Natural killer cell treated with Interleukin-12 subunit alpha and Interleukin-12 subunit beta and Interleukin-15 and Interleukin-18, amount 100 ng/mL, for 72 hours (primary cell): ENCODE results near the gene FETUB. TPM values are rescaled to one million over a fixed set of nuclear protein-coding genes. Genes with fewer than 3 reads are reported as not detected.

ENCODE experiments used
- ATAC-seq, 2 donors: fragments of 150-1000 bp; cut with Tn5 transposase in 1 of 2; sonication (Bioruptor Pico), chemical (Tn5 transposase) in 1 of 2; 2 replicates each; pipeline ENCODE4 v1.10.0; 2021
- DNase-seq: peaks from one replicate; pipeline ENCODE4 v3.0.0; 2022; ENCODE audit warnings: low spot score
- H3K27ac Mint-ChIP-seq, 2 donors: 1 replicate in 1 of 2; 2 replicates in 1 of 2; pipeline ENCODE4 v1.8.0; 2022; ENCODE audit warnings: mixed read lengths in 2 of 2, mild to moderate bottlenecking in 1 of 2, moderate library complexity in 1 of 2
- H3K27me3 Mint-ChIP-seq, 2 donors: 1 replicate in 1 of 2; 2 replicates in 1 of 2; pipeline ENCODE4 v1.8.0; 2022; ENCODE audit warnings: mixed read lengths in 2 of 2
- H3K36me3 Mint-ChIP-seq: one replicate; pipeline ENCODE4 v1.8.0; 2022; ENCODE audit warnings: mixed read lengths
- H3K4me1 Mint-ChIP-seq, 2 donors: 1 replicate in 1 of 2; 2 replicates in 1 of 2; pipeline ENCODE4 v1.8.0; 2022; ENCODE audit warnings: low read depth in 2 of 2, mixed read lengths in 2 of 2, mild to moderate bottlenecking in 1 of 2
- H3K4me3 Mint-ChIP-seq: one replicate; pipeline ENCODE4 v1.8.0; 2022; ENCODE audit warnings: mixed read lengths
- H3K9me3 Mint-ChIP-seq: 2 replicates; pipeline ENCODE4 v1.8.0; 2022; ENCODE audit warnings: mixed read lengths
- total RNA-seq, 2 donors: library from RNA; stranded (reverse); gene quantifications; one replicate each; pipeline ENCODE4 v1.2.3, GENCODE V29; 2022

The FETUB gene
- total RNA-seq, 2 donors from 2014 or later = not detected

GRCh38 chr3:186663361-186664118, 23.3 kb downstream of the FETUB start:
- Mint-ChIP-seq H3K27me3 (peaks cover 44 to 45% of the 10 kb centered on the region in 2 donors), H3K9me3 (no peaks in the 10 kb centered on the region), H3K27ac (no peak overlapping the region), H3K4me3 (no peak overlapping the region), H3K4me1 (no peaks in the 10 kb centered on the region), H3K36me3 (no peaks in the 10 kb centered on the region)
- no peak for ATAC-seq
- no peak for DNase-seq

GRCh38 chr3:186664119-186664495, 23.9 kb downstream of the FETUB start:
- Mint-ChIP-seq H3K9me3 (no peaks in the 10 kb centered on the region), H3K36me3 (no peaks in the 10 kb centered on the region), H3K27ac (no peak overlapping the region), H3K4me1 (peaks cover 0 to under 1% of the 10 kb centered on the region in 2 donors), H3K27me3 (peaks cover 40 to 41% of the 10 kb centered on the region in 2 donors), H3K4me3 (no peak overlapping the region)
- DNase-seq = no peak
- no peak for ATAC-seq

GRCh38 chr3:186664506-186664905, 24.3 kb downstream of the FETUB start:
- no peak for ATAC-seq
- Mint-ChIP-seq H3K4me3 (no peak overlapping the region), H3K4me1 (peaks cover 0 to 4% of the 10 kb centered on the region in 2 donors), H3K27me3 (peaks cover 36 to 37% of the 10 kb centered on the region in 2 donors), H3K36me3 (no peaks in the 10 kb centered on the region), H3K27ac (no peak overlapping the region), H3K9me3 (no peaks in the 10 kb centered on the region)
- no peak for DNase-seq

GRCh38 chr3:186665625-186666188, 25.5 kb downstream of the FETUB start, which contains the start of gene HRG:
TSS of gene HRG (plus strand) at chr3:186666014. CDS start at chr3:186666032, 18 bp downstream.
- ATAC-seq (no peak), DNase-seq (no peak)

GRCh38 chr3:186668426-186668825, 28.2 kb downstream of the FETUB start:
- Mint-ChIP-seq H3K27me3 (peaks cover 35 to 38% of the 10 kb centered on the region in 2 donors), H3K27ac (no peak overlapping the region), H3K9me3 (no peaks in the 10 kb centered on the region), H3K4me1 (peaks cover 0 to 8% of the 10 kb centered on the region in 2 donors), H3K36me3 (no peaks in the 10 kb centered on the region), H3K4me3 (no peak overlapping the region)
- ATAC-seq (no peak), DNase-seq (no peak)

More at GRCh38 chr3:186665625-186666188, 25.5 kb downstream of the FETUB start, which contains the start of gene HRG:
- Mint-ChIP-seq H3K27me3 (peaks cover 28 to 34% of the 10 kb centered on the region in 2 donors), H3K36me3 (no peaks in the 10 kb centered on the region), H3K4me1 (peaks cover 0 to 8% of the 10 kb centered on the region in 2 donors), H3K9me3 (no peaks in the 10 kb centered on the region), H3K27ac (no peak within 1 kb of the TSS), H3K4me3 (no peak within 1 kb of the TSS)

- peaks cover 31 to 34% of the 10 kb centered on the region in 2 donors for H3K27me3 Mint-ChIP-seq
- peaks cover 0 to 8% of the 10 kb centered on the region in 2 donors for H3K4me1 Mint-ChIP-seq
- H3K36me3 Mint-ChIP-seq = no peaks in the 10 kb centered on the region
- DNase-seq (no peak), ATAC-seq (peak in 1 of 2 donors; percentile 48)
- H3K4me3 Mint-ChIP-seq = no peak overlapping the region
- H3K9me3 Mint-ChIP-seq = no peaks in the 10 kb centered on the region
- H3K27ac Mint-ChIP-seq = no peak overlapping the region
Observed at GRCh38 chr3:186669378-186670084, 29.3 kb downstream of the FETUB start.

GRCh38 chr3:186670155-186670554, 30.0 kb downstream of the FETUB start:
- H3K36me3 Mint-ChIP-seq = no peaks in the 10 kb centered on the region
- no peaks in the 10 kb centered on the region for H3K9me3 Mint-ChIP-seq
- peaks cover 35 to 39% of the 10 kb centered on the region in 2 donors for H3K27me3 Mint-ChIP-seq
- peaks cover 0 to 8% of the 10 kb centered on the region in 2 donors for H3K4me1 Mint-ChIP-seq
- H3K27ac Mint-ChIP-seq = no peak overlapping the region
- ATAC-seq (no peak), DNase-seq (no peak)
- no peak overlapping the region for H3K4me3 Mint-ChIP-seq

- Mint-ChIP-seq H3K36me3 (no peaks in the 10 kb centered on the region), H3K27me3 (peaks cover 34 to 42% of the 10 kb centered on the region in 2 donors), H3K4me3 (no peak overlapping the region), H3K4me1 (peaks cover 0 to 8% of the 10 kb centered on the region in 2 donors), H3K27ac (no peak overlapping the region), H3K9me3 (no peaks in the 10 kb centered on the region)
- no peak for DNase-seq
- ATAC-seq = no peak
Observed at GRCh38 chr3:186671051-186671450, 30.9 kb downstream of the FETUB start.

GRCh38 chr3:186678604-186679003, 38.4 kb downstream of the FETUB start:
- DNase-seq (no peak), ATAC-seq (no peak)
- H3K27me3 Mint-ChIP-seq = peaks cover 52 to 78% of the 10 kb centered on the region in 2 donors
- no peak overlapping the region for H3K27ac Mint-ChIP-seq
- no peak overlapping the region for H3K4me3 Mint-ChIP-seq
- H3K9me3 Mint-ChIP-seq = no peaks in the 10 kb centered on the region
- H3K4me1 Mint-ChIP-seq = peaks cover 0 to 4% of the 10 kb centered on the region in 2 donors
- peaks cover 7% of the 10 kb centered on the region for H3K36me3 Mint-ChIP-seq

GRCh38 chr3:186679151-186679550, 39.0 kb downstream of the FETUB start:
- no peak overlapping the region for H3K4me3 Mint-ChIP-seq
- no peak for DNase-seq
- H3K9me3 Mint-ChIP-seq = no peaks in the 10 kb centered on the region
- H3K27ac Mint-ChIP-seq = no peak overlapping the region
- no peak for ATAC-seq
- H3K27me3 Mint-ChIP-seq = peaks cover 50 to 74% of the 10 kb centered on the region in 2 donors
- peaks cover 0 to 4% of the 10 kb centered on the region in 2 donors for H3K4me1 Mint-ChIP-seq
- H3K36me3 Mint-ChIP-seq = peaks cover 7% of the 10 kb centered on the region

GRCh38 chr3:186680869-186681268, 40.7 kb downstream of the FETUB start:
- DNase-seq = no peak

GRCh38 chr3:186682812-186683211, 42.6 kb downstream of the FETUB start:
- Mint-ChIP-seq H3K27me3 (peaks cover 46 to 49% of the 10 kb centered on the region in 2 donors), H3K9me3 (peaks cover 6% of the 10 kb centered on the region), H3K36me3 (peaks cover 14% of the 10 kb centered on the region), H3K27ac (no peak overlapping the region), H3K4me1 (peaks cover 26 to 27% of the 10 kb centered on the region in 2 donors), H3K4me3 (no peak overlapping the region)
- ATAC-seq = no peak
- DNase-seq = no peak

More at GRCh38 chr3:186680869-186681268, 40.7 kb downstream of the FETUB start:
- Mint-ChIP-seq H3K9me3 (peaks cover 6% of the 10 kb centered on the region), H3K27me3 (peaks cover 52 to 61% of the 10 kb centered on the region in 2 donors), H3K36me3 (peaks cover 14% of the 10 kb centered on the region), H3K27ac (no peak overlapping the region), H3K4me3 (no peak overlapping the region), H3K4me1 (peaks cover 9 to 12% of the 10 kb centered on the region in 2 donors)
- no peak for ATAC-seq

GRCh38 chr3:186683979-186684378, 43.8 kb downstream of the FETUB start:
- H3K27me3 Mint-ChIP-seq = peaks cover 42 to 44% of the 10 kb centered on the region in 2 donors
- H3K36me3 Mint-ChIP-seq = peaks cover 14% of the 10 kb centered on the region
- no peak for DNase-seq
- peaks cover 28 to 30% of the 10 kb centered on the region in 2 donors for H3K4me1 Mint-ChIP-seq
- ATAC-seq = no peak
- H3K27ac Mint-ChIP-seq = no peak overlapping the region
- no peak overlapping the region for H3K4me3 Mint-ChIP-seq
- peaks cover 6% of the 10 kb centered on the region for H3K9me3 Mint-ChIP-seq
